GM12878 (cell line): ENCODE data around the gene KMT2E. TPM values are rescaled to one million over a fixed set of nuclear protein-coding genes. Genes with fewer than 3 reads are reported as not detected.

ENCODE experiments used
- ATAC-seq: fragments of 200-7000 bp; cut with Tn5 transposase; 3 replicates; pipeline ENCODE4 v1.9.1; 2020; ENCODE audit warnings: mild to moderate bottlenecking, moderate library complexity
- BruUV-seq: library from RNA; stranded (reverse); fragments of 400-500 nt; replicated peaks from 2 replicates; lab custom pipeline; 2021; lab: Mats Ljungman, UMichigan
- CTCF ChIA-PET: fragments of 300-600 bp; sonication (Branson Sonifier 250); formaldehyde crosslinking; extraction: SDS; loops from one replicate; lab custom pipeline; 2021; ENCODE audit warnings: inconsistent platforms; lab: Yijun Ruan, JAX
- POLR2A ChIA-PET: fragments of 350-600 bp; formaldehyde crosslinking; extraction: SDS; loops from one replicate; lab custom pipeline; 2021; ENCODE audit warnings: inconsistent platforms; lab: Charles Lee
- RAD21 ChIA-PET: fragments of 300-600 bp; sonication (Branson Sonifier 250); formaldehyde crosslinking; loops from one replicate; lab custom pipeline; 2023; ENCODE audit warnings: antibody characterized with exemption; ENCODE audit not compliant: unreplicated experiment; lab: Charles Lee
- SMC1A ChIA-PET: fragments of 300-600 bp; sonication (Branson Sonifier 250); formaldehyde crosslinking; loops from one replicate; lab custom pipeline; 2023; ENCODE audit not compliant: unreplicated experiment, uncharacterized antibody; lab: Charles Lee
- DNase-seq: peaks from one replicate; pipeline ENCODE4 v3.0.0-alpha.2; 2011; ENCODE audit warnings: low read depth, low spot score
- FAIRE-seq: peaks from 3 replicates; lab custom pipeline; 2011; peaks lifted over from hg19 to GRCh38; lab: Jason Lieb, UNC
- H2AFZ ChIP-seq: 2 replicates; pipeline ENCODE4 v1.6.0; 2011; ENCODE audit warnings: low read depth, low read length, control low read depth; ENCODE audit not compliant: control insufficient read depth
- H3K27ac ChIP-seq: 2 replicates; pipeline ENCODE4 v1.5.1; 2011; ENCODE audit warnings: control low read depth; ENCODE audit not compliant: control insufficient read depth, insufficient read depth
- H3K27me3 ChIP-seq, 2 experiments: replicated peaks in 1 of 2; 2 replicates each; pipeline versions ENCODE4 v1.6.0 to v1.6.1; 2011; ENCODE audit warnings: low read length in 1 of 2; ENCODE audit not compliant: control insufficient read depth in 2 of 2, insufficient read depth in 2 of 2
- H3K36me3 ChIP-seq, 2 experiments: 2 replicates each; pipeline ENCODE4 v1.5.1; 2011; ENCODE audit warnings: low read length in 1 of 2; ENCODE audit not compliant: control insufficient read depth in 2 of 2, insufficient read depth in 2 of 2
- H3K4me1 ChIP-seq: 2 replicates; pipeline ENCODE4 v1.6.1; 2011; ENCODE audit warnings: mild to moderate bottlenecking, low read length, moderate library complexity, mixed read lengths; ENCODE audit not compliant: control insufficient read depth, insufficient read depth
- H3K4me2 ChIP-seq: 2 replicates; pipeline ENCODE4 v1.6.0; 2011; ENCODE audit warnings: control low read depth; ENCODE audit not compliant: control insufficient read depth, insufficient read depth
- H3K4me3 ChIP-seq: fragments of 200-600 bp; sonication (generic); 2 replicates; pipeline ENCODE4 v1.5.1; 2016
- H3K79me2 ChIP-seq: 2 replicates; pipeline ENCODE4 v1.6.0; 2011; ENCODE audit warnings: low read length; ENCODE audit not compliant: control insufficient read depth, insufficient read depth
- H3K9ac ChIP-seq: 2 replicates; pipeline ENCODE4 v1.8.0; 2011; ENCODE audit warnings: low read length, control low read depth, mixed read lengths; ENCODE audit not compliant: control insufficient read depth, insufficient read depth
- H3K9me3 ChIP-seq: replicated peaks from 3 replicates; pipeline ENCODE4 v1.5.1; 2011; ENCODE audit warnings: mild to moderate bottlenecking, low read length; ENCODE audit not compliant: control insufficient read depth, insufficient read depth
- H4K20me1 ChIP-seq: 2 replicates; pipeline ENCODE4 v1.6.0; 2011; ENCODE audit not compliant: control insufficient read depth, insufficient read depth
- CBX5 ChIP-seq: sonication (generic); IDR thresholded peaks from 2 replicates; pipeline ENCODE4 v1.6.1; 2016; ENCODE audit warnings: low read depth, moderate library complexity, mild to moderate bottlenecking, inconsistent platforms
- EED ChIP-seq: sonication (generic); IDR thresholded peaks from 2 replicates; pipeline ENCODE4 v1.6.1; 2016; ENCODE audit warnings: antibody characterized with exemption, low read depth
- ZBED1 ChIP-seq: IDR thresholded peaks from 2 replicates; pipeline ENCODE4 v1.6.1; 2016; ENCODE audit warnings: borderline replicate concordance
- WGBS: methylation state at CpG from one replicate; pipeline ENCODE4 v1.1.6; 2016; ENCODE audit warnings: low lambda C conversion rate; ENCODE audit not compliant: insufficient replicate concordance, insufficient coverage; ENCODE audit errors: missing lambda C conversion rate; 5-methylcytosine and 5-hydroxymethylcytosine counted together
- in situ Hi-C: fragments of 300-500 bp; cut with MboI; formaldehyde crosslinking; loops from 9 replicates; pipeline ENCODE4 v1.14.3; 2018; ENCODE audit warnings: mixed read lengths
- intact Hi-C: fragments of 100-400 bp; cut with micrococcal nuclease; formaldehyde crosslinking; loops from one replicate; pipeline ENCODE4 v1.14.2; 2022; ENCODE audit not compliant: unreplicated experiment
- polyA plus RNA-seq, 11 experiments: library from polyadenylated mRNA; depleted of rRNA in 4 of 11; unstranded in 6 of 11; stranded (reverse) in 5 of 11; fragments of >200 nt; fragmentation: Nextera tagmentation in 4 of 11; fragmentation: Illumina TruSeq in 1 of 11; extraction: Ambion mirVana in 4 of 11; extraction: Trizol in 1 of 11; gene quantifications; 1 replicate in 1 of 11; 2 replicates in 10 of 11; pipeline versions ENCODE4 v1.2.1 to v1.2.3, GENCODE V29; 2011 to 2016; ENCODE audit warnings: inconsistent platforms in 2 of 11, missing spikeins in 2 of 11, low read depth in 1 of 11
- total RNA-seq, 4 experiments: library from RNA; depleted of rRNA in 3 of 4; stranded (reverse); fragments of >200 nt in 3 of 4; fragmentation: Illumina TruSeq in 1 of 4; extraction: Trizol in 1 of 4; gene quantifications; 2 replicates each; pipeline versions ENCODE4 v1.2.1 to v1.2.3, GENCODE V29; 2013 to 2021
- TF ChIP-seq, protein P1 (sequence below): fragments of 450-650 bp; formaldehyde crosslinking; IDR thresholded peaks from 2 replicates; pipeline ENCODE4 v1.5.0; 2022; ENCODE audit warnings: mild to moderate bottlenecking, missing genetic modification characterization
- TF ChIP-seq, protein P2 (sequence below): fragments of 450-650 bp; formaldehyde crosslinking; IDR thresholded peaks from 2 replicates; pipeline ENCODE4 v1.4.0; 2022; ENCODE audit warnings: mild to moderate bottlenecking, moderate library complexity
- TF ChIP-seq, protein P3 (sequence below): IDR thresholded peaks from 2 replicates; pipeline ENCODE4 v1.6.1; 2012; ENCODE audit warnings: low read depth, low read length, improper control_type of control experiment
- TF ChIP-seq, protein P4 (sequence below): fragments of 450-650 bp; IDR thresholded peaks from 2 replicates; pipeline ENCODE4 v1.6.1; 2016; ENCODE audit warnings: mild to moderate bottlenecking

KMT2E gene
- total and polyA plus RNA-seq, 10 of the 15 experiments (the other 5 are each of a cell fraction or from before 2014, with no cell fraction given): 13.2 to 68.1 (median 34.1) TPM

DNA sequence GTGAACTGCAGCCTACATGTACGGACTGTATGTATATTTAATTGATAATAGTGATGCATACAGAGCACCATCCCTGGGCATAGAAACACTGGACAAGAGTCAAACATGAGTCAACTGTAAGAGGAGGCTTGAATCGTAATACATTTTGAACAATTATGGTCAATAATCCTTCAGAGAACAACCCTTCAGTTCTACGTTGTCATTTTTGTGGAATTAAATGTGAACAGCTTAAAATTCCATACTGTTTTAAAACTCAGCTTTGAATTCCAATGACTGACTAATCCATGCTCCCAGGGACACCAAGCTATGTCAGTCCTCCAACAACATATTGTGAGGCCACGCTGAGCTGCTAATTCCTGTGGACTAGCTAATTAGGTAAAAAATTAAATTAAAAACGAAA, 41.5 kb upstream of the KMT2E start (continued):
- TF ChIP-seq, protein P1, sequence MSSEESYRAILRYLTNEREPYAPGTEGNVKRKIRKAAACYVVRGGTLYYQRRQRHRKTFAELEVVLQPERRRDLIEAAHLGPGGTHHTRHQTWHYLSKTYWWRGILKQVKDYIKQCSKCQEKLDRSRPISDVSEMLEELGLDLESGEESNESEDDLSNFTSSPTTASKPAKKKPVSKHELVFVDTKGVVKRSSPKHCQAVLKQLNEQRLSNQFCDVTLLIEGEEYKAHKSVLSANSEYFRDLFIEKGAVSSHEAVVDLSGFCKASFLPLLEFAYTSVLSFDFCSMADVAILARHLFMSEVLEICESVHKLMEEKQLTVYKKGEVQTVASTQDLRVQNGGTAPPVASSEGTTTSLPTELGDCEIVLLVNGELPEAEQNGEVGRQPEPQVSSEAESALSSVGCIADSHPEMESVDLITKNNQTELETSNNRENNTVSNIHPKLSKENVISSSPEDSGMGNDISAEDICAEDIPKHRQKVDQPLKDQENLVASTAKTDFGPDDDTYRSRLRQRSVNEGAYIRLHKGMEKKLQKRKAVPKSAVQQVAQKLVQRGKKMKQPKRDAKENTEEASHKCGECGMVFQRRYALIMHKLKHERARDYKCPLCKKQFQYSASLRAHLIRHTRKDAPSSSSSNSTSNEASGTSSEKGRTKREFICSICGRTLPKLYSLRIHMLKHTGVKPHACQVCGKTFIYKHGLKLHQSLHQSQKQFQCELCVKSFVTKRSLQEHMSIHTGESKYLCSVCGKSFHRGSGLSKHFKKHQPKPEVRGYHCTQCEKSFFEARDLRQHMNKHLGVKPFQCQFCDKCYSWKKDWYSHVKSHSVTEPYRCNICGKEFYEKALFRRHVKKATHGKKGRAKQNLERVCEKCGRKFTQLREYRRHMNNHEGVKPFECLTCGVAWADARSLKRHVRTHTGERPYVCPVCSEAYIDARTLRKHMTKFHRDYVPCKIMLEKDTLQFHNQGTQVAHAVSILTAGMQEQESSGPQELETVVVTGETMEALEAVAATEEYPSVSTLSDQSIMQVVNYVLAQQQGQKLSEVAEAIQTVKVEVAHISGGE (CRISPR knock-in tag): no peak
- no peak for TF ChIP-seq EED
- no peak for TF ChIP-seq CBX5
- TF ChIP-seq, protein P2, sequence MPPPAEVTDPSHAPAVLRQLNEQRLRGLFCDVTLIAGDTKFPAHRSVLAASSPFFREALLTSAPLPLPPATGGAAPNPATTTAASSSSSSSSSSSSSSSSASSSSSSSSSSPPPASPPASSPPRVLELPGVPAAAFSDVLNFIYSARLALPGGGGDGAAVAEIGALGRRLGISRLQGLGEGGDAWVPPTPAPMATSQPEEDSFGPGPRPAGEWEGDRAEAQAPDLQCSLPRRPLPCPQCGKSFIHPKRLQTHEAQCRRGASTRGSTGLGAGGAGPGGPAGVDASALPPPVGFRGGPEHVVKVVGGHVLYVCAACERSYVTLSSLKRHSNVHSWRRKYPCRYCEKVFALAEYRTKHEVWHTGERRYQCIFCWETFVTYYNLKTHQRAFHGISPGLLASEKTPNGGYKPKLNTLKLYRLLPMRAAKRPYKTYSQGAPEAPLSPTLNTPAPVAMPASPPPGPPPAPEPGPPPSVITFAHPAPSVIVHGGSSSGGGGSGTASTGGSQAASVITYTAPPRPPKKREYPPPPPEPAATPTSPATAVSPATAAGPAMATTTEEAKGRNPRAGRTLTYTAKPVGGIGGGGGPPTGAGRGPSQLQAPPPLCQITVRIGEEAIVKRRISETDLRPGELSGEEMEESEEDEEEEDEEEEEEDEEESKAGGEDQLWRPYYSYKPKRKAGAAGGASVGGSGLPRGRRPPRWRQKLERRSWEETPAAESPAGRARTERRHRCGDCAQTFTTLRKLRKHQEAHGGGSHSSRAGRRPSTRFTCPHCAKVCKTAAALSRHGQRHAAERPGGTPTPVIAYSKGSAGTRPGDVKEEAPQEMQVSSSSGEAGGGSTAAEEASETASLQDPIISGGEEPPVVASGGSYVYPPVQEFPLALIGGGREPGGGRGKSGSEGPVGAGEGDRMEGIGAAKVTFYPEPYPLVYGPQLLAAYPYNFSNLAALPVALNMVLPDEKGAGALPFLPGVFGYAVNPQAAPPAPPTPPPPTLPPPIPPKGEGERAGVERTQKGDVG (CRISPR knock-in tag): no peak

DNA sequence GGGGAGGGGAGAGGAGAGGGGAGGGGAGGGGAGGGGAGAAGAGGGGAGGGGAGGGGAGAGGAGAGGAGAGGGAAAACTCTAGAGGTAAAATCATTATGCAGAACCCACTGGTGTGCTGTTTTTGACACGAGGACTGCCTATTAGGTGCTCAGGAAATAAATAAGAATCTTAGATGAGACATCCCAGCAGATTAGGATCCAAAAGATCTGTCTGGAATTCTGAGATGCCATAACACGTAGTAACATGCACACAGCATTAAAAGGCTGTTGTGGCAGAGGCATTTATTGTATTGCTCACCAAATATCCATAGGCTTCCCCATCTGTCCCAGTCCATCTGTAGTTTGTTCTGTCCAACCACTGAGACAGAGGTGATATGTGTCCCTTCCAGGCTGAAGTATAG, 40.8 kb upstream of the KMT2E start:
- no peak overlapping the region for H3K9ac ChIP-seq
- no peak overlapping the region for H3K4me3 ChIP-seq
- WGBS: 50% methylated on average over 2 of the region's 2 CpGs
- DNase-seq: no peak
- no peak for ATAC-seq
- H3K79me2 ChIP-seq: no peaks in the 10 kb centered on the region
- 0 out of 4 replicates have a peak, but pooled peaks cover 0 to 2% of the 10 kb centered on the region in 2 experiments for H3K36me3 ChIP-seq
- no peaks in the 10 kb centered on the region for H3K27me3 ChIP-seq
- H3K4me1 ChIP-seq: no peaks in the 10 kb centered on the region
- BruUV-seq: no TSS peak
- CTCF ChIA-PET: interaction anchor here (0.9 to 2.8 kb wide), 4 partner anchors 8 to 36 kb away, joined by 3 to 16 read pairs (median 3); no protein-coding TSS in a partner anchor
- in situ Hi-C loops (no loop called here), intact Hi-C loops (no loop called here)
- RAD21 ChIA-PET: interaction anchor here (1.0 to 1.3 kb wide), 2 partner anchors 11 to 55 kb away, joined by 3 to 5 read pairs; no protein-coding TSS in a partner anchor
- H3K9me3 ChIP-seq: no peaks in the 10 kb centered on the region
- no peak overlapping the region for H3K27ac ChIP-seq
- H4K20me1 ChIP-seq: no peaks in the 10 kb centered on the region
- POLR2A ChIA-PET: no interaction called here
- no peak overlapping the region for H2AFZ ChIP-seq
- H3K4me2 ChIP-seq: no peak overlapping the region
- FAIRE-seq: no peak
- SMC1A ChIA-PET: interaction anchor here (1.9 kb wide), 2 partner anchors 7 to 10 kb away, joined by 5 to 6 read pairs; no protein-coding TSS in a partner anchor
- TF ChIP-seq ZBED1: no peak
- TF ChIP-seq, protein P3, sequence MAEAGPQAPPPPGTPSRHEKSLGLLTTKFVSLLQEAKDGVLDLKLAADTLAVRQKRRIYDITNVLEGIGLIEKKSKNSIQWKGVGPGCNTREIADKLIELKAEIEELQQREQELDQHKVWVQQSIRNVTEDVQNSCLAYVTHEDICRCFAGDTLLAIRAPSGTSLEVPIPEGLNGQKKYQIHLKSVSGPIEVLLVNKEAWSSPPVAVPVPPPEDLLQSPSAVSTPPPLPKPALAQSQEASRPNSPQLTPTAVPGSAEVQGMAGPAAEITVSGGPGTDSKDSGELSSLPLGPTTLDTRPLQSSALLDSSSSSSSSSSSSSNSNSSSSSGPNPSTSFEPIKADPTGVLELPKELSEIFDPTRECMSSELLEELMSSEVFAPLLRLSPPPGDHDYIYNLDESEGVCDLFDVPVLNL: no peak
- TF ChIP-seq, protein P4, sequence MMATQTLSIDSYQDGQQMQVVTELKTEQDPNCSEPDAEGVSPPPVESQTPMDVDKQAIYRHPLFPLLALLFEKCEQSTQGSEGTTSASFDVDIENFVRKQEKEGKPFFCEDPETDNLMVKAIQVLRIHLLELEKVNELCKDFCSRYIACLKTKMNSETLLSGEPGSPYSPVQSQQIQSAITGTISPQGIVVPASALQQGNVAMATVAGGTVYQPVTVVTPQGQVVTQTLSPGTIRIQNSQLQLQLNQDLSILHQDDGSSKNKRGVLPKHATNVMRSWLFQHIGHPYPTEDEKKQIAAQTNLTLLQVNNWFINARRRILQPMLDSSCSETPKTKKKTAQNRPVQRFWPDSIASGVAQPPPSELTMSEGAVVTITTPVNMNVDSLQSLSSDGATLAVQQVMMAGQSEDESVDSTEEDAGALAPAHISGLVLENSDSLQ: no peak
